ENCODE measurements around the gene JARID2.

DNA sequence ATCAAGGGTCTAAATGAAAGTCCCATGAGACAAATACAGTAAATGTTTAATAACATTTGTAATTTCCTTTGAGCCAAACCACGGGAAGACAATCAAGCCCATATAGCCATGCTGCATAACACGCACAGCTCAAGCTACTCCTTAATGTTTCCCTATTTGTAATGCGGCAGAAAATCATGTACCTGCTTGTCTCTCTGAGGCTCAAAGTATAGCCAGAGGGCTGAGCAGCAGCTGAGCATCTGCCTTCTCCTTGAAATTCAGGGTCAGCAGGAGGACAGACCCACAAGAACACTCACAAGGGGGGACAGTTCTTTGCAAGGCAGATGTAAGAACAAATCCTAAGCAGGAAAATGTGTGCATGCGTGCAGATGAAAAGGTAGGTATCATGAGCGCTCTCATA lies 45.8 kb upstream of the JARID2 start:
- no peak for TF ChIP-seq RNF2 (IDR thresholded peaks at IDR 0.05)
- TF ChIP-seq, protein P1, sequence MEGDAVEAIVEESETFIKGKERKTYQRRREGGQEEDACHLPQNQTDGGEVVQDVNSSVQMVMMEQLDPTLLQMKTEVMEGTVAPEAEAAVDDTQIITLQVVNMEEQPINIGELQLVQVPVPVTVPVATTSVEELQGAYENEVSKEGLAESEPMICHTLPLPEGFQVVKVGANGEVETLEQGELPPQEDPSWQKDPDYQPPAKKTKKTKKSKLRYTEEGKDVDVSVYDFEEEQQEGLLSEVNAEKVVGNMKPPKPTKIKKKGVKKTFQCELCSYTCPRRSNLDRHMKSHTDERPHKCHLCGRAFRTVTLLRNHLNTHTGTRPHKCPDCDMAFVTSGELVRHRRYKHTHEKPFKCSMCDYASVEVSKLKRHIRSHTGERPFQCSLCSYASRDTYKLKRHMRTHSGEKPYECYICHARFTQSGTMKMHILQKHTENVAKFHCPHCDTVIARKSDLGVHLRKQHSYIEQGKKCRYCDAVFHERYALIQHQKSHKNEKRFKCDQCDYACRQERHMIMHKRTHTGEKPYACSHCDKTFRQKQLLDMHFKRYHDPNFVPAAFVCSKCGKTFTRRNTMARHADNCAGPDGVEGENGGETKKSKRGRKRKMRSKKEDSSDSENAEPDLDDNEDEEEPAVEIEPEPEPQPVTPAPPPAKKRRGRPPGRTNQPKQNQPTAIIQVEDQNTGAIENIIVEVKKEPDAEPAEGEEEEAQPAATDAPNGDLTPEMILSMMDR (IDR thresholded peaks at IDR 0.05 in 2 of 3, conservative IDR thresholded peaks at IDR 0.05 in 1 of 3; ENCODE audit: insufficient read depth in 2 of 3, low read depth in 1 of 3, low read length in 3 of 3), result no peak
- TF ChIP-seq, protein P2, sequence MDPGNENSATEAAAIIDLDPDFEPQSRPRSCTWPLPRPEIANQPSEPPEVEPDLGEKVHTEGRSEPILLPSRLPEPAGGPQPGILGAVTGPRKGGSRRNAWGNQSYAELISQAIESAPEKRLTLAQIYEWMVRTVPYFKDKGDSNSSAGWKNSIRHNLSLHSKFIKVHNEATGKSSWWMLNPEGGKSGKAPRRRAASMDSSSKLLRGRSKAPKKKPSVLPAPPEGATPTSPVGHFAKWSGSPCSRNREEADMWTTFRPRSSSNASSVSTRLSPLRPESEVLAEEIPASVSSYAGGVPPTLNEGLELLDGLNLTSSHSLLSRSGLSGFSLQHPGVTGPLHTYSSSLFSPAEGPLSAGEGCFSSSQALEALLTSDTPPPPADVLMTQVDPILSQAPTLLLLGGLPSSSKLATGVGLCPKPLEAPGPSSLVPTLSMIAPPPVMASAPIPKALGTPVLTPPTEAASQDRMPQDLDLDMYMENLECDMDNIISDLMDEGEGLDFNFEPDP (CRISPR knock-in tag; IDR thresholded peaks at IDR 0.05), result no peak
- no peak for TF ChIP-seq ARNT (IDR thresholded peaks at IDR 0.05)
- TF ChIP-seq SMARCE1 (IDR thresholded peaks at IDR 0.05), result no peak
- no peak for TF ChIP-seq ZNF384 (IDR thresholded peaks at IDR 0.05; ENCODE audit: low read depth, low read length)
- TF ChIP-seq RFX5 (IDR thresholded peaks at IDR 0.05; ENCODE audit: low read depth, low read length), result no peak
- no peak for TF ChIP-seq POLR2A (conservative IDR thresholded peaks at IDR 0.05)
- no peak for TF ChIP-seq SIRT6 (IDR thresholded peaks at IDR 0.05; ENCODE audit: low read depth, low read length)
- no peak for TF ChIP-seq ZBED1 (IDR thresholded peaks at IDR 0.05)
- TF ChIP-seq NBN (IDR thresholded peaks at IDR 0.05; ENCODE audit: low read depth), result no peak
- TF ChIP-seq, protein P3, sequence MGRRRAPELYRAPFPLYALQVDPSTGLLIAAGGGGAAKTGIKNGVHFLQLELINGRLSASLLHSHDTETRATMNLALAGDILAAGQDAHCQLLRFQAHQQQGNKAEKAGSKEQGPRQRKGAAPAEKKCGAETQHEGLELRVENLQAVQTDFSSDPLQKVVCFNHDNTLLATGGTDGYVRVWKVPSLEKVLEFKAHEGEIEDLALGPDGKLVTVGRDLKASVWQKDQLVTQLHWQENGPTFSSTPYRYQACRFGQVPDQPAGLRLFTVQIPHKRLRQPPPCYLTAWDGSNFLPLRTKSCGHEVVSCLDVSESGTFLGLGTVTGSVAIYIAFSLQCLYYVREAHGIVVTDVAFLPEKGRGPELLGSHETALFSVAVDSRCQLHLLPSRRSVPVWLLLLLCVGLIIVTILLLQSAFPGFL (CRISPR knock-in tag; IDR thresholded peaks at IDR 0.05), result no peak
- TF ChIP-seq, protein P4, sequence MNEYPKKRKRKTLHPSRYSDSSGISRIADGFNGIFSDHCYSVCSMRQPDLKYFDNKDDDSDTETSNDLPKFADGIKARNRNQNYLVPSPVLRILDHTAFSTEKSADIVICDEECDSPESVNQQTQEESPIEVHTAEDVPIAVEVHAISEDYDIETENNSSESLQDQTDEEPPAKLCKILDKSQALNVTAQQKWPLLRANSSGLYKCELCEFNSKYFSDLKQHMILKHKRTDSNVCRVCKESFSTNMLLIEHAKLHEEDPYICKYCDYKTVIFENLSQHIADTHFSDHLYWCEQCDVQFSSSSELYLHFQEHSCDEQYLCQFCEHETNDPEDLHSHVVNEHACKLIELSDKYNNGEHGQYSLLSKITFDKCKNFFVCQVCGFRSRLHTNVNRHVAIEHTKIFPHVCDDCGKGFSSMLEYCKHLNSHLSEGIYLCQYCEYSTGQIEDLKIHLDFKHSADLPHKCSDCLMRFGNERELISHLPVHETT (CRISPR knock-in tag; conservative IDR thresholded peaks at IDR 0.05 in 1 of 2, IDR thresholded peaks at IDR 0.05 in 1 of 2), result no peak

Data from K562 (cell line).